Endothelial cell of umbilical vein (primary cell): ENCODE measurements around the gene ZNF268. TPM values are rescaled to one million over a fixed set of nuclear protein-coding genes. Genes with fewer than 3 reads are reported as not detected.

Experiments
- BruUV-seq: library from RNA; stranded (reverse); fragments of 400-500 nt; replicated peaks from 2 replicates; lab custom pipeline; 2021; lab: Mats Ljungman, UMichigan
- CTCF ChIA-PET: fragments of 300-600, 350-600 bp; sonication (Branson Sonifier 250); formaldehyde crosslinking; loops from one replicate; lab custom pipeline; 2021; ENCODE audit warnings: antibody characterized with exemption, inconsistent platforms; lab: Charles Lee
- POLR2A ChIA-PET: fragments of 300-600, 350-600 bp; sonication (Branson Sonifier 250); formaldehyde crosslinking; loops from one replicate; lab custom pipeline; 2021; ENCODE audit warnings: antibody characterized with exemption, inconsistent platforms; lab: Charles Lee
- DNase-seq: peaks from one replicate; pipeline ENCODE4 v3.0.0-alpha.2; 2011; ENCODE audit warnings: low read depth, low spot score
- FAIRE-seq: peaks from 2 replicates; lab custom pipeline; 2011; peaks lifted over from hg19 to GRCh38; lab: Jason Lieb, UNC
- H2AFZ ChIP-seq: 2 replicates; pipeline ENCODE4 v1.6.0; 2012; ENCODE audit warnings: low read depth, low read length, control low read depth, inconsistent platforms
- H3K27ac ChIP-seq: 2 replicates; pipeline ENCODE4 v1.5.1; 2011; ENCODE audit warnings: low read depth, mild to moderate bottlenecking, control low read depth, low read length, moderate library complexity; ENCODE audit not compliant: insufficient read depth
- H3K27me3 ChIP-seq, 2 experiments: 2 replicates each; pipeline versions ENCODE4 v1.6.0 to v1.6.1; 2011; ENCODE audit warnings: low read length in 2 of 2, mixed read lengths in 1 of 2; ENCODE audit not compliant: control insufficient read depth in 2 of 2, insufficient read depth in 2 of 2
- H3K36me3 ChIP-seq, 2 experiments: 2 replicates in 1 of 2; 3 replicates in 1 of 2; pipeline ENCODE4 v1.5.1; 2011; ENCODE audit warnings: low read length in 2 of 2, mild to moderate bottlenecking in 1 of 2, moderate library complexity in 1 of 2; ENCODE audit not compliant: control insufficient read depth in 2 of 2, insufficient read depth in 2 of 2; ENCODE audit errors: extremely low read depth in 1 of 2
- H3K4me1 ChIP-seq: 3 replicates; pipeline ENCODE4 v1.5.1; 2011; ENCODE audit warnings: mild to moderate bottlenecking, low read length; ENCODE audit not compliant: control insufficient read depth, insufficient read depth; ENCODE audit errors: extremely low read depth
- H3K4me2 ChIP-seq: 2 replicates; pipeline ENCODE4 v1.6.1; 2011; ENCODE audit warnings: low read length, control low read depth, mixed read lengths; ENCODE audit not compliant: insufficient read depth
- H3K4me3 ChIP-seq, 3 experiments: fragments of 200-600 bp in 1 of 3; sonication (generic), shearing (Covaris generic) in 1 of 3; replicated peaks in 1 of 3; 2 replicates each; pipeline ENCODE4 v1.5.1; 2011 to 2016; ENCODE audit warnings: control low read depth in 3 of 3, low read length in 3 of 3, mild to moderate bottlenecking in 2 of 3, inconsistent platforms in 1 of 3, low read depth in 1 of 3, moderate library complexity in 1 of 3; ENCODE audit not compliant: insufficient read depth in 1 of 3
- H3K79me2 ChIP-seq: 2 replicates; pipeline ENCODE4 v1.6.0; 2012; ENCODE audit warnings: low read length, inconsistent platforms; ENCODE audit not compliant: control insufficient read depth, insufficient read depth
- H3K9ac ChIP-seq: replicated peaks from 2 replicates; pipeline ENCODE3; 2011; ENCODE audit warnings: low read length, control low read depth; ENCODE audit not compliant: insufficient read depth; ENCODE audit errors: extremely low read depth
- H3K9me1 ChIP-seq: replicated peaks from 3 replicates; pipeline ENCODE4 v1.6.0; 2011; ENCODE audit warnings: mild to moderate bottlenecking, low read length; ENCODE audit not compliant: control insufficient read depth, insufficient read depth; ENCODE audit errors: extremely low read depth
- H3K9me3 ChIP-seq: replicated peaks from 2 replicates; pipeline ENCODE4 v1.5.1; 2012; ENCODE audit warnings: low read length, inconsistent platforms; ENCODE audit not compliant: control insufficient read depth, insufficient read depth
- H4K20me1 ChIP-seq: replicated peaks from 2 replicates; pipeline ENCODE3; 2011; ENCODE audit warnings: mild to moderate bottlenecking, low read length; ENCODE audit not compliant: control insufficient read depth, insufficient read depth; ENCODE audit errors: extremely low read depth
- CTCF ChIP-seq, 2 donors: IDR thresholded peaks; 1 replicate in 1 of 2; 2 replicates in 1 of 2; pipeline ENCODE4 v1.5.1; 2011; ENCODE audit warnings: low read length in 2 of 2, mild to moderate bottlenecking in 2 of 2, moderate library complexity in 2 of 2, control low read depth in 1 of 2, inconsistent platforms in 1 of 2, low read depth in 1 of 2; ENCODE audit not compliant: insufficient read depth in 1 of 2; ENCODE audit errors: extremely low read depth in 1 of 2
- EZH2 ChIP-seq: IDR thresholded peaks from 2 replicates; pipeline ENCODE4 v1.6.1; 2012; ENCODE audit warnings: borderline replicate concordance, low read depth, mild to moderate bottlenecking, moderate library complexity, low read length, inconsistent platforms; ENCODE audit not compliant: severe bottlenecking
- FOS ChIP-seq: IDR thresholded peaks from 2 replicates; pipeline ENCODE4 v1.6.1; 2011; ENCODE audit warnings: mild to moderate bottlenecking, low read length, moderate library complexity, borderline replicate concordance; ENCODE audit not compliant: insufficient read depth
- GATA2 ChIP-seq: IDR thresholded peaks from 2 replicates; pipeline ENCODE4 v1.7.0; 2011; ENCODE audit warnings: low read depth, mild to moderate bottlenecking, moderate library complexity, mixed read lengths, low read length; ENCODE audit not compliant: insufficient read length, insufficient read depth
- JUN ChIP-seq: IDR thresholded peaks from 2 replicates; pipeline ENCODE4 v1.6.1; 2011; ENCODE audit warnings: borderline replicate concordance, low read depth; ENCODE audit not compliant: insufficient read length, insufficient read depth
- MYC ChIP-seq: IDR thresholded peaks from one replicate; pipeline ENCODE4 v1.6.1; 2011; ENCODE audit warnings: mild to moderate bottlenecking, low read depth, low read length
- POLR2A ChIP-seq: IDR thresholded peaks from 2 replicates; pipeline ENCODE4 v1.6.1; 2012; ENCODE audit warnings: low read depth, mild to moderate bottlenecking, control low read depth, low read length
- POLR2AphosphoS5 ChIP-seq: IDR thresholded peaks from 2 replicates; pipeline ENCODE4 v1.6.1; 2012; ENCODE audit warnings: low read depth, mild to moderate bottlenecking, control low read depth, low read length, moderate library complexity; ENCODE audit not compliant: insufficient read depth
- dilution Hi-C: fragments of 300-500 bp; cut with MboI; formaldehyde crosslinking; loops from one replicate; pipeline ENCODE4 v1.15.0; 2019; ENCODE audit warnings: low sequenced_read_pairs; ENCODE audit not compliant: extremely low pct_ligation_motif_present
- intact Hi-C: fragments of 100-400 bp; cut with micrococcal nuclease; formaldehyde crosslinking; loops from one replicate; pipeline ENCODE4 v1.10.0; 2022
- polyA plus RNA-seq, 4 experiments: library from polyadenylated mRNA; depleted of rRNA in 3 of 4; stranded (reverse) in 3 of 4; unstranded in 1 of 4; fragments of >200 nt; gene quantifications; 2 replicates each; pipeline versions ENCODE4 v1.2.1 to v1.2.3, GENCODE V29; 2011 to 2012; ENCODE audit warnings: missing spikeins in 1 of 4
- total RNA-seq: library from RNA; stranded (reverse); gene quantifications from 2 replicates; pipeline ENCODE4 v1.2.3, GENCODE V29; 2021
- TF ChIP-seq, protein P1 (sequence below): IDR thresholded peaks from 2 replicates; pipeline ENCODE4 v1.6.1; 2011; ENCODE audit not compliant: insufficient read depth, insufficient read length

ZNF268 gene
- total and polyA plus RNA-seq, 2 donors (not counting 3 experiments of a cell fraction or from before 2014, with no cell fraction given), result 7.7 to 17.3 TPM

DNA sequence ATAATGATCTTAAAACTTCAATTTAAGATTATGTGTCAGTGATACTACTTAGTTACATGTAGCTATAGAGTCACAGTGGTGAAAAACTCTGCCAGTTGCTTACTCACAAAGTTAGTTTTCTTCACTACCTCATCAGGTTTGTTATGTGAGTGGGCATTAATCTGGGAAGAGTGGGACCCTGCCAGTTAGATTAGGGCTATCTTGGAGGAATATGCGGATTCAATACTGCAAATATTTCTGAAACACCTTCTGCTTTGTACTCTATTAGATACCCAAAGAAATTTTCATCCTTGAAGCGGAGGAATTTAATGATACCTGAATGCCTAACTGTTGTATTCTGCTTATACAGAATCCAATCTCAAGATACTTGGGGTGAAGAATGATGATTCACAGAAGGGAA is 25.1 kb downstream of the ZNF268 start:
- no peaks in the 10 kb centered on the region for H3K79me2 ChIP-seq
- no peak overlapping the region for H2AFZ ChIP-seq
- no peak overlapping the region for H3K27ac ChIP-seq
- no peak for DNase-seq
- peaks cover 10 to 14% of the 10 kb centered on the region in 2 experiments for H3K36me3 ChIP-seq
- H3K9me3 ChIP-seq, result peaks cover 40% of the 10 kb centered on the region
- H3K4me2 ChIP-seq, result no peak overlapping the region
- H3K4me3 ChIP-seq, result no peak overlapping the region
- H3K27me3 ChIP-seq, result no peaks in the 10 kb centered on the region
- TF ChIP-seq GATA2, result no peak
- no peak for TF ChIP-seq FOS
- TF ChIP-seq, protein P1, sequence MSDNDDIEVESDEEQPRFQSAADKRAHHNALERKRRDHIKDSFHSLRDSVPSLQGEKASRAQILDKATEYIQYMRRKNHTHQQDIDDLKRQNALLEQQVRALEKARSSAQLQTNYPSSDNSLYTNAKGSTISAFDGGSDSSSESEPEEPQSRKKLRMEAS, result no peak
- no peak for TF ChIP-seq EZH2
- TF ChIP-seq POLR2AphosphoS5, result no peak
- no peak for TF ChIP-seq MYC
- no peak for TF ChIP-seq POLR2A
- no peak for TF ChIP-seq JUN
- FAIRE-seq, result no peak
- no peaks in the 10 kb centered on the region for H3K4me1 ChIP-seq
- POLR2A ChIA-PET, result no interaction called here
- no peaks in the 10 kb centered on the region for H4K20me1 ChIP-seq
- BruUV-seq, result no TSS peak
- CTCF ChIA-PET, result no interaction called here
- dilution Hi-C loops (no loop called here), intact Hi-C loops (no loop called here)
- no peak overlapping the region for H3K9ac ChIP-seq
- no peaks in the 10 kb centered on the region for H3K9me1 ChIP-seq

DNA sequence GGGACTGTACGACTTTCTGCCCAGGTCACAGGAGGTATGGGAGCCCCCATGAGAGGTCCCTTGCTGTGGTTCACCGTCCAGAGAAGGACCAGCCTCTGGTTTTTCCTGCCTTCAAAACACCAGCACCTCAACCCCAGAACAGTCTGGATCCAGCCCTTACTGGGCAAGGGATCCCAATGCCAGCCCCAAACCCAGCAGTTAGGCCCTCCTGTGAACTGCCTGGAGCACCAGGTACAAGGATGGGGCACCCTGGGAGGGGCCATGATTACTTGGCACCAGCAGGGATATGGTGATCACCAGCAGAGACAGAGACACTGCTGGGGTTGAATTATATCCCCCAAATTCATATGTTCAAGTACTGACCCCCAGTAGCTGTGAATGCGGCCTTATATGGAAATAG is 34.4 kb downstream of the ZNF268 start:
- dilution Hi-C loops, result no loop called here
- no peaks in the 10 kb centered on the region for H3K27me3 ChIP-seq
- BruUV-seq, result no TSS peak
- no peak overlapping the region for H3K4me2 ChIP-seq
- no peak overlapping the region for H3K27ac ChIP-seq
- no peaks in the 10 kb centered on the region for H3K79me2 ChIP-seq
- CTCF ChIA-PET, result no interaction called here
- no peaks in the 10 kb centered on the region for H3K4me1 ChIP-seq
- H3K4me3 ChIP-seq, result no peak overlapping the region
- H4K20me1 ChIP-seq, result no peaks in the 10 kb centered on the region
- FAIRE-seq (no peak), DNase-seq (no peak)
- no peak overlapping the region for H3K9ac ChIP-seq
- POLR2A ChIA-PET, result no interaction called here
- intact Hi-C loops, result no loop called here
- peaks cover 1% of the 10 kb centered on the region for H3K9me3 ChIP-seq
- H2AFZ ChIP-seq, result no peak overlapping the region
- TF ChIP-seq POLR2A (no peak), POLR2AphosphoS5 (no peak), GATA2 (no peak), FOS (no peak), CTCF (IDR thresholded peaks at IDR 0.05; ENCODE audit: extremely low read depth in 1 of 2, insufficient read depth in 1 of 2, low read depth in 1 of 2, low read length in 2 of 2) (no peak), MYC (no peak), EZH2 (no peak), JUN (no peak)
- TF ChIP-seq, protein P1, result no peak
- H3K36me3 ChIP-seq, result no peaks in the 10 kb centered on the region
- H3K9me1 ChIP-seq, result no peaks in the 10 kb centered on the region
